HG03039 (cell line): ENCODE measurements around the gene VASP.

Experiments used
- ATAC-seq: cut with Tn5 transposase; IDR thresholded peaks from one replicate; pipeline ENCODE4 v1.9.1; 2021; ENCODE audit warnings: mild to moderate bottlenecking, moderate library complexity; ENCODE audit not compliant: unreplicated experiment

Gene VASP

GRCh38 chr19:45514376-45515051 is 7.2 kb downstream of the VASP start:
- ATAC-seq = no peak

GRCh38 chr19:45515081-45515624 is 7.9 kb downstream of the VASP start:
- no peak for ATAC-seq

- no peak for ATAC-seq
Observed at GRCh38 chr19:45515807-45516401, 8.6 kb downstream of the VASP start.

GRCh38 chr19:45517238-45517637 is 10.0 kb downstream of the VASP start:
- no peak for ATAC-seq

- no peak for ATAC-seq
Observed at GRCh38 chr19:45517641-45518468, 10.6 kb downstream of the VASP start.

- no peak for ATAC-seq
Observed at GRCh38 chr19:45518469-45518826, 11.2 kb downstream of the VASP start.

- ATAC-seq = no peak
Observed at GRCh38 chr19:45522010-45522941, 15.0 kb downstream of the VASP start.

- no peak for ATAC-seq
Observed at GRCh38 chr19:45523642-45524256, 16.5 kb downstream of the VASP start.

- ATAC-seq = no peak
Observed at GRCh38 chr19:45524575-45525129, 17.4 kb downstream of the VASP start.

- ATAC-seq = no peak
Observed at GRCh38 chr19:45526143-45526542, 18.9 kb downstream of the VASP start.

- no peak for ATAC-seq
Observed at GRCh38 chr19:45526971-45527370, 19.7 kb downstream of the VASP start.

GRCh38 chr19:45527731-45528130 is 20.5 kb downstream of the VASP start:
- no peak for ATAC-seq

GRCh38 chr19:45528149-45528743 is 21.0 kb downstream of the VASP start:
- no peak for ATAC-seq

- ATAC-seq = no peak
Observed at GRCh38 chr19:45528744-45529419, 21.6 kb downstream of the VASP start.

GRCh38 chr19:45529420-45529785 is 22.1 kb downstream of the VASP start:
- no peak for ATAC-seq

GRCh38 chr19:45531349-45531748 is 24.1 kb downstream of the VASP start:
- ATAC-seq = no peak

GRCh38 chr19:45539459-45539858 is 32.2 kb downstream of the VASP start:
- no peak for ATAC-seq

- ATAC-seq = no peak
Observed at GRCh38 chr19:45542234-45542668, 35.0 kb downstream of the VASP start.

GRCh38 chr19:45547211-45547770 is 40.0 kb downstream of the VASP start:
- ATAC-seq = no peak
